SK-N-MC (cell line): ENCODE measurements around the gene DNMBP.
"Not testable (repeated sequence)": the region's sequence is repeated elsewhere in the genome, so short reads cannot be mapped to it uniquely, and the experiment has no call there.

ENCODE experiments used
- DNase-seq: peaks from one replicate; pipeline ENCODE4 v3.0.0-alpha.2; 2011; ENCODE audit warnings: low read depth, low spot score
- H3K27ac ChIP-seq: fragments of 200-600 bp; sonication (generic); 2 replicates; pipeline ENCODE4 v1.5.1; 2016; ENCODE audit warnings: mixed run types
- H3K36me3 ChIP-seq: fragments of 200-600 bp; sonication (generic); 2 replicates; pipeline ENCODE4 v1.6.1; 2017; ENCODE audit warnings: antibody characterized with exemption, low read length, mixed read lengths; ENCODE audit not compliant: insufficient read depth
- H3K4me3 ChIP-seq: fragments of 200-600 bp; sonication (generic); 2 replicates; pipeline ENCODE4 v1.5.1; 2016
- H3K9ac ChIP-seq: fragments of 200-600 bp; sonication (generic); 2 replicates; pipeline ENCODE4 v1.8.0; 2017; ENCODE audit warnings: mixed run types, mixed read lengths; ENCODE audit not compliant: insufficient read length
- H3K9me3 ChIP-seq: fragments of 200-600 bp; sonication (generic); 2 replicates; pipeline ENCODE4 v1.6.1; 2017; ENCODE audit warnings: low read depth, mild to moderate bottlenecking, antibody characterized with exemption, low read length, moderate library complexity, mixed read lengths
- EZH2 ChIP-seq: fragments of 200-600 bp; sonication (generic); IDR thresholded peaks from one replicate; pipeline ENCODE4 v1.6.1; 2017; ENCODE audit warnings: antibody characterized with exemption
- FOXP2 ChIP-seq: optimal IDR thresholded peaks from 2 replicates; pipeline ENCODE3; 2011; ENCODE audit warnings: mild to moderate bottlenecking, moderate library complexity; ENCODE audit not compliant: insufficient read depth; ENCODE audit errors: extremely low read length, control extremely low read depth
- POLR2AphosphoS5 ChIP-seq: IDR thresholded peaks from 2 replicates; pipeline ENCODE4 v1.6.1; 2012; ENCODE audit warnings: mild to moderate bottlenecking, low read depth, low read length, borderline replicate concordance

DNMBP gene

DNA sequence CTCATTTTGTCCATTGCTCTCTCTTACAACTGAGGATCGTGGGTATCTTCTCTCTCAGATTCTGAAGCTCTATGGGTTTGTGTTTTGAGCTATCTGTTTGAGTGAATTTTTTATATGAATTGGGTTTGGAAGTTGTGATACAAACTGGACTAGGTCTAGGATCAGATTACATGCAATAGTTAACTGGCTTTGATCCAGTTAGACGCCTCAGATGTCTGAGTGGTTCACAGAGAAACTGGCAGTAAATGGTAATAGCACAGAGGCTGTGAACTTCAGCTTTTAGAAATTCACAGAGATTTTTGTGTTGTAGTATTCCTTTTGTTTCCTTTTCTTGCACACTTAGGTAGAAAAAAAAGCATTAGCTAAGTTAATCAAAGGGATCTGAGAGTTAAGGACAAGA is 12.7 kb upstream of the DNMBP start:
- TF ChIP-seq EZH2: no peak
- no peak for TF ChIP-seq FOXP2
- TF ChIP-seq POLR2AphosphoS5: no peak
- Histone ChIP-seq H3K36me3 (no peaks in the 10 kb centered on the region), H3K9ac (no peak overlapping the region), H3K4me3 (no peak overlapping the region), H3K9me3 (no peaks in the 10 kb centered on the region), H3K27ac (no peak overlapping the region)
- DNase-seq: no peak

DNA sequence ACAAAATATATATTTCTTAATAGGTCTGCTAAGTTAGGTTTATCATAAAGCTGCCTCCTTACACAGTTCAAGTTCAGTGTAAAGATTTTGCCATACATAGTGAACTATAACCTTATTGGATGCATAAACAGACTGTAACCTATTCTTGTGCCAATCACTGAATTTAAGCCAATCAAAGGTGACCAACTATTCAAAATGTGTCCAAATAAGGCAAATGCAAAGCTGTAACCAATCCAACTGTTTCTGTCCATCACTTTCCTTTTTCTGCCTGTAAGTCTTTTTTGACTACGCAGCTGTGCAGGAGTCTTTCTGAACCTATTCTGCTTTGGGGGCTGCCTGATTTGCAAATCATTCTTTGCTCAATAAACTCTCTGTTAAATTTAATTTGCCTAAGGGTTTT is 11.6 kb upstream of the DNMBP start:
- DNase-seq: no peak
- Histone ChIP-seq H3K9me3 (no peaks in the 10 kb centered on the region), H3K36me3 (no peaks in the 10 kb centered on the region), H3K27ac (no peak overlapping the region), H3K4me3 (no peak overlapping the region), H3K9ac (no peak overlapping the region)
- TF ChIP-seq EZH2 (no peak), POLR2AphosphoS5 (no peak), FOXP2 (no peak)

DNA sequence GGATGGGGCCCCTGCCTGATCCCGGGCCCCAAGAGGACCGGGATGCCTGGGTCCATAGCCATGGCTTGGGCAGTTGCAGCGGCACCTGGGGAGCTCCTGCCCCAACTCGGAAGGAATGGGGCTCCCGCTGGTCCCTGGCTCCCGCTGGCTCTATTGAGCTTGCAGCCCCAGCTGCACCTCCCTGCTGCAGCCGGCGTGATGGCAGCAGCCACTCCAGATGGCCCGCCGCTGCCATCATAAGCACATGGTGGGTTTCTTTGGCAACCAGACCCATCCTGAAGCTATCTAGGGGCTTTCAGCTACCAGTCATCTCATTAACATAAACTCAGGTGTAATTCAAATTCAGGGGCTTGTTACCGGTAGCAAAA is 11.1 kb upstream of the DNMBP start:
- H3K9me3 ChIP-seq: no peaks in the 10 kb centered on the region
- no peak for DNase-seq
- TF ChIP-seq EZH2: no peak
- no peak for TF ChIP-seq POLR2AphosphoS5
- no peak for TF ChIP-seq FOXP2
- H3K9ac ChIP-seq: no peak overlapping the region
- H3K4me3 ChIP-seq: no peak overlapping the region
- H3K36me3 ChIP-seq: no peaks in the 10 kb centered on the region
- no peak overlapping the region for H3K27ac ChIP-seq

GRCh38 chr10:100020142-100020885 is 10.6 kb upstream of the DNMBP start:
- H3K9me3 ChIP-seq: no peaks in the 10 kb centered on the region
- TF ChIP-seq POLR2AphosphoS5 (no peak), FOXP2 (no peak), EZH2 (no peak)
- H3K4me3 ChIP-seq: no peak overlapping the region
- H3K36me3 ChIP-seq: no peaks in the 10 kb centered on the region
- H3K27ac ChIP-seq: no peak overlapping the region
- no peak overlapping the region for H3K9ac ChIP-seq
- no peak for DNase-seq

DNA sequence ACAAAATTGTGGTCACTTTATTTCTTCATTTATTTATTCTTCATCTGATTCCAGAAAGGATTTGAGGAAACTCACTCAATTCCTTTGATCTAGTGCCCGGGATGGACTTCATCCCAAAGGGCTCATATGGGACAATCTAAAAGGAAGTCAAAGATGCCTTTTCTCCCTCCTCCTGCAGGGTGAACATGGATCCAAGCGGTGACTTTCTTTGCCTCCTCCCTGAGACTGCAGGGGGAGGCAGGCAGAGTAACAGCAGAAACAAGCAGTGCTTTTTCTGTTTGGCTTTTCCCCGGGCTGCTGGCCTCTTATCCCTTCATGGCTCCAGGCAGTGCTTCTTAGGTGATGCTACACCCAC is 10.0 kb upstream of the DNMBP start:
- TF ChIP-seq EZH2 (no peak), POLR2AphosphoS5 (no peak), FOXP2 (no peak)
- DNase-seq: no peak
- H3K9ac ChIP-seq: no peak overlapping the region
- no peak overlapping the region for H3K27ac ChIP-seq
- H3K9me3 ChIP-seq: no peaks in the 10 kb centered on the region
- H3K4me3 ChIP-seq: no peak overlapping the region
- H3K36me3 ChIP-seq: no peaks in the 10 kb centered on the region

- no peak overlapping the region for H3K4me3 ChIP-seq
- H3K9me3 ChIP-seq: no peaks in the 10 kb centered on the region
- H3K36me3 ChIP-seq: no peaks in the 10 kb centered on the region
- DNase-seq: no peak
- no peak overlapping the region for H3K27ac ChIP-seq
- H3K9ac ChIP-seq: no peak overlapping the region
- TF ChIP-seq EZH2: no peak
- TF ChIP-seq FOXP2: no peak
- TF ChIP-seq POLR2AphosphoS5: no peak
Measured at GRCh38 chr10:100014071-100014762, 4.5 kb upstream of the DNMBP start.

- no peak overlapping the region for H3K27ac ChIP-seq
- no peak overlapping the region for H3K4me3 ChIP-seq
- no peak for DNase-seq
- no peak for TF ChIP-seq FOXP2
- no peak for TF ChIP-seq EZH2
- no peak for TF ChIP-seq POLR2AphosphoS5
- no peaks in the 10 kb centered on the region for H3K36me3 ChIP-seq
- H3K9me3 ChIP-seq: no peaks in the 10 kb centered on the region
- H3K9ac ChIP-seq: no peak overlapping the region
Measured at GRCh38 chr10:100013621-100014020, 3.9 kb upstream of the DNMBP start.

DNA sequence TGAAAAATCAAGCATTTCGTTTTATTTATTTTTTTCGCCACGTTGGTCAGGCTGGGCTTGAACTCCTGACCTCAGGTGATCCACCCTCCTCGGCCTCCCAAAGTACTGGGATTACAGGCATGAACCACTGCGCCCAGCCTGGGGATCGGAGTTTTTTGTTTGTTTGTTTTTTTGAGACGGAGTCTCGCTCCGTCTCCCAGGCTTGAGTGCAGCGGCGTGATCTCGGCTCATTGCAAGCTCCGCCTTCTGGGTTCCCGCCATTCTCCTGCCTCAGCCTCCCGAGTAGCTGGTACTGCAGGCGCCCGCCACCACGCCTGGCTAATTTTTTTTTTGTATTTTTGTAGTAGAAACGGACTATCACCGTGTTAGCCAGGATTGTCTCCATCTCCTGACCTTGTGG is 2.2 kb upstream of the DNMBP start:
- not testable (repeated sequence) for H3K36me3 ChIP-seq, DNase-seq, H3K9me3 ChIP-seq, H3K4me3 ChIP-seq, H3K27ac ChIP-seq, H3K9ac ChIP-seq
